ENCODE data around the gene PFDN2. TPM values are rescaled to one million over a fixed set of nuclear protein-coding genes. Genes with fewer than 3 reads are reported as not detected.

Gene PFDN2
- total RNA-seq, 2 donors from 2014 or later, result 30.3 to 38.2 TPM

DNA sequence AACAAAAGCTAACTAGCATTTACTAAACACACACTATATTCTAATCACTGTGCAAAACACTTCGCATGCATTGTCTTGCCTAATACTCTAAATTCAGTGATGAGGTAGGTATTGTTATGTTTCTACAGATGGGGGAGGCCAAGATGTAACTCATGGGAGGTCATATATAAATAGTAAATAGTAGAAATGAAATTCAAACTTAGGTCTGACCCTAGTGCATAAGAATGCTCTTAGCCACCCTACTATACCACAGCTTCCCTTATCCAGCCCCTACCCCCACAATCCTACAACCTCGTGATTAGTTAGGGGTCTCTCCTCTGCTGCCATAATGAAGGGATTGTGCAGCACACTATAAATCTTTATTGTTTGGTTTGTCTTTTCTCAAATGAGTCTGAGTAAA, 3.3 kb downstream of the PFDN2 start:
- DNase-seq (no peak), ATAC-seq (no peak)
- intact Hi-C loops (cut with DNase I, micrococcal nuclease), result no loop called here

DNA sequence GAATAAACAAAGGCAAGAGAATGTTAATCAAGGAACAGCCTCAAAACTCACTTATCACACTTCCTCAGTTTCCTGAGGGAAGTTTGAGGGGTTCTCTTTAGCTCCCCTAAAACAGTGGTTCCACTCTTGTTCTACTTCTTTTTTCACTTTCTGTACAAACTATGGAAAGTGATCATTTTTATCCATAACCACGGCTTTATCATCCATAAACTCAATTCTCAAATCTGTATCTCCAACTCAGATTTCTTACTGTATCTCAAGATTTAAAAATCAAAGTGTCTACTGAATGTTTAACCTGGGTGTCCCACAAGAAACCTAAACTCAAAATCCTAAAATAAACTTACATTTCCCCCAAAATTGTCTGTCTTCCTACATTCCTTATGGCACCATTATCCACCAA, 3.9 kb downstream of the PFDN2 start:
- no peak for ATAC-seq
- intact Hi-C loops (cut with DNase I, micrococcal nuclease), result no loop called here
- no peak for DNase-seq

DNA sequence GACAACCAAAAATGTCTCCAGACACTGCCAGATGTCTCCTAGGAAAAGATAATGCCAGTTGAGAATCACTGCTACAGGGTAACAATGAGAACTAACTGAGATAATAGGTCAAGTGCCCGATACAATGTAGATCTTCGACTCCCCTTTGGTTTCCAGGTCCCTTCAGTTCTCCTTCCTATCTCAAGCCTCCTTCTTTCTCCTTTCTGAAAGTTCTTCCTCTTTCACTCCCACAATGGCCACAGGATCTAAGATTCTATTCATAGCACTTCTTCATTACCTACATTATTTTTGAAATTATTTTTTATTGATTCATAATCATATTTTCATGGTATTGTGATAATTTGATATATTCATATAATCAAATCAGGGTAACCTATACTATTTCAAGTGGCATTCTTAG, 6.3 kb downstream of the PFDN2 start:
- DNase-seq, result no peak
- no peak for ATAC-seq
- intact Hi-C loops (cut with DNase I, micrococcal nuclease), result no loop called here

DNA sequence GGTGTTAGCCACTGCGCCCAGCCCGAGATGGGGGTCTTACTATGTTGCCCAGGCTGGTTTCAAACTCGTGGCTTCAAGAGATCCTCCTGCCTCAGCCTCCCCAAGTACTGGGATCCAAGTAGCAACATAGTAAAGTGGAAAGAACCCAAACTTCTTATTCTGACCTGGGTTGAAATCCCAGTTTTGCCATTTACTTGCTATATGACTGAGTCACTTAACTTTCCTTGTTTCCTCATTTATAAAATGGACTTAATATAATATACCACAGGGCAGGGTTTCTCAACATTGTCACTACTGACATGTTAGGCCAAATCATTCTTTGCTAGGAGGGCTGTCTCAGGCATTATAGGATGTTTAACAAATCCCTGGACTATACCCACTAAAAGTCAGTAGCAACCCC, 6.7 kb downstream of the PFDN2 start:
- DNase-seq, result no peak

DNA sequence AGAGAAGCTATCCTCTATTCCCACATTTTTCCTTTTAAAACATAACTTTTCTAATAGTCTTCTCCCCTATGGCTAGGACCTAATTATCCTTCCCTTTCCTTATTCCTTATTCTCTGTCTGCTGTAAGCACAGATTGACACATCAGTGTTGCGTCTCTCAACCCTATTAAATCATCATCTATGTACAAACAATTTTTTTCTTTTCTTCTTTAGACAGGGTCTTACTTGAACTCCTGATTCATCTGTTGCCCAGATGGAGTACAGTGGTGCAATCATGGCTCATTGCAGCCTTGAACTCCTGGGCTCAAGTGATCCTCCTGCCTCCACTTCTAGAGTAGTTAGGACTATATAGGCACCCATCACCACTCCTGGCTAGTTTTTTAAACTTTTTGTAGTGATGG, 11.4 kb downstream of the PFDN2 start:
- intact Hi-C loops (cut with DNase I, micrococcal nuclease), result no loop called here
- DNase-seq (no peak), ATAC-seq (no peak)

More for the DNA sequence above, 6.7 kb downstream of the PFDN2 start:
- no peak for ATAC-seq
- intact Hi-C loops (cut with DNase I, micrococcal nuclease), result no loop called here

DNA sequence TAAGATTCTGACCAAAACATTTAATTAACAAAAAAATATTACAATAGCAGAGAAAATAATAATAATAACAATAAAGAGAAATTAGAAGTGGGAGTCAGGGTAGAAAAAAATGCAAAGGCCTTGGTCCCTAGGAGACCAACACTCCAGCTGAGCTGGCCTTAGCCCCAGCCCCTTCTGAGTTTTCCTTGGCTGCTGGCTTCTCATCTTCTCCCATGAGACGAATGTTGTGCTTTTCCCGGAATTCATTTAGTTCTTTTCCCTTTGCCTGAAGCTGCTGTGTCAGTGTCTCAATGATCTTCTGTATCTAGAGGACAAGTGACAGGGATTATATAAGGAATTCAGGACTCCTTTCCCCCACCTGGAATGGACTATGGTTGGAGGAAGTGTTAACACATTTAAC, 17.3 kb downstream of the PFDN2 start:
- intact Hi-C loops (cut with DNase I, micrococcal nuclease), result no loop called here
- no peak for ATAC-seq

DNA sequence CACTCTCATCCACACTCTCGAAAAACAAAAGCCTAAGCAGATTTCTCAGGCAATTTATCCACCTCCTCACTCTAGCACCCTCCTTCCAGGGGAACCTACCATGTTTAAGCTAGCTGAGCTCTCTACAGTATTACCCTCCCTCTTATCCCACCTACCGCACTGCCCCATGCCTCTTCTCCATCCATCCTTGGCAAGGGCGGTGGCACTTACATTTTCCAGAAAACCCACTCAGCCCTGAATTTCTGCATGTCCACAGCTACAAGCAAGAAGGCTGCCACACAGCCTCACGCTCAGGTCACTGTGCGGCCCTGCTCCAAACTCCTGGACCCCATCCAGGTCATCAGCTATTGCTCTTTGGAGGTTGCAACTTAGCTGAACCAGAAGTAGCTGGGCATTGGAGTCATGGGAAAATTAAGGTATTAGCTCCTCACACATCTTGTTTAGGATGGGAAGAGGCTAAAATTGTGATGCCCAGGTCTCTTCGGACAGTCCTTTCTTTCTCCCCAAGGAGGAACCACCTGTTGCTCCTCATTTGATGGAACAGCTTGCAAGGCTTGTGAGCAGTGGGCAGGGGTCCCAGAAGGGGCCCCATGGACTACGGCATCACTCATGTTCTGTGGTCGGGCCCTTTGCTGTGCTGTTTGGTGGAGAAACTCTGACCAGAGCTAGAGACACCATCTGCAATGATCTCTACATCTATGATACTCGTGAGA, 18.6 kb downstream of the PFDN2 start:
- intact Hi-C loops (cut with DNase I, micrococcal nuclease), result no loop called here
- DNase-seq, result peak in 1 of 2 donors; percentile 22
- ATAC-seq, result no peak

More for the DNA sequence above, 17.3 kb downstream of the PFDN2 start:
- no peak for DNase-seq

DNA sequence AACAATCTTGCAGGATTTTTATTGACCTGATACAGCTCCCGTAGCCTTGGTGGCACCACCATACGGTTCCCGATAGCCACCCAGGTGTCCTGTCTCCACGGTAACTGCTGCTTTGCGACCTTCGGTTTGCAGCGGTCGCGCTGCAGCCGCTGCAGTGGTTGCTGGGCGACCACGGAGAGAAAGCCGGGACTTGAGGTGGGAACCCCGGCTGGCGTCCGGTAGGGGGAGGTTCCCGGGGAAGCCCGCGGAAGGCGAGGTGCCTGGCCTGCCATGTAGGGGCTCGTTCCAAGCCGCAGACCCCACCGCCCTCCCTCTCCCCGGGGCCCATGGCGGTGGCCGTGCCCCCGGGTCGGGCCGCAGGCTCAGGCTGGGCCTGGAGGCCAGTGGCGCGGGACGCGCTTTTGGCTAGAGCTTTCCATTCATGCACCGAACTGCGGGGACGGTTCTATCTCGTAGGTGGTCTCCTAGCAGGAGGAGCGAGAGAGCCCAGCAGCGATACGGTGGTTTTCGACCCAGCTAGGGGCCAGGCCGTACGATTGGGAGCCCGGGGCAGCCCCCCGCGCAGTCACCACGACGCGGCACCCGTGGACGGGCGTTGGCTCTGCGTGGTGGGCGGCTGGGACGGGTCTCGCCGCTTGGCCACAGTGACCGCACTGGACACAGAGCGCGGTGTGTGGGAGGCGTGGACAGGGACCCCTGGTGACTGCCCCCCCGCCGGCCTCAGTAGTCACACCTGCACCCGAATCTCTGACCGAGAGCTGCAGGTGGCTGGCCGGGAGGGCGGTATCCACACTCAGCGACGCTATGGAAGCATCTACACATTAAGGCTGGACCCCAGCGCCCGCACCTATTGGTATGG, 19.4 kb downstream of the PFDN2 start, which contains the start of gene KLHDC9:
KLHDC9 (plus strand) TSS at position 152 of the 859 bp plus-strand sequence; CDS start at position 327, 175 bp downstream.
- intact Hi-C loops (cut with DNase I, micrococcal nuclease), result no loop called here
- ATAC-seq (peak; percentile 96), DNase-seq (peak; percentile 89 to 95)

DNA sequence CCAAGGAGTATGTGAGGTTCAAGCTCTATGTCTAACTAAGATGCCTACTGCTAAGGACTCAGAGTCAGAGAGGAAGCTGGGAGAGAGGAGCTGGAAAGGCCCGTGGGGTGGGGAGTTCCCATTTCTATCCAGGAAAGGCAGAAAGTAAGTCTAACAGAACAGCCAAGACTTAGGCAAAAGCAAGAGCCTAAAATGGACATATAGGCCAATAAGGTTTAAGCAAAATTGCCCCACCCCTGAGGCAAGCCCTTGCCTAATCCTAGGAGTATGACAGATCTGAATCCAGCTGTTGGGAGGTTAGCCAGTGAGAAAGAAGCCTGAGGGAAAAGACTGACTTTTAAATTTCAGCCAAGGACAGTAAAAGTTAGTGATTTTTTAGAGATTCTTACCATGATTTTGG, 21.3 kb downstream of the PFDN2 start:
- no peak for ATAC-seq
- intact Hi-C loops (cut with DNase I, micrococcal nuclease), result no loop called here
- peak in 1 of 2 donors; percentile 18 for DNase-seq

DNA sequence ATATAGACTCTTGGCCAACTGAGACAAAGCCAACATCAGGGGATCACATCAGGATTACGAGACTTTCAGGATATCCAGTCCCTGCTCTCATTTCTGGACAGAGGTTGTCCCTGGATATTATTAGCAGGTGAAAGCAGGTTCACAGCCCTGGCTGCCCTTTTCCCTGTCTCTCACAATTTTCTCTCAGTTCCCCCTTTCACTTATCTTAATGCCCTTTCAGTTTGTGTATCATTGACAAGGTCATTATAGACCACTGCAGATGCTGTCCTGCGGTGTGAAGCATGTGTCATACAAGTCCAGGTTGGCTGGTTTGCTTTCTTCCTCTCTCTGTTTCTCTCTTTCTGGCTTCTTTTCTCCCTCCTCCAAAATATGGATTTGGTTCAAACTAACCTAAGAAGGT, 21.8 kb downstream of the PFDN2 start:
- ATAC-seq (no peak), DNase-seq (no peak)
- intact Hi-C loops (cut with DNase I, micrococcal nuclease), result no loop called here

DNA sequence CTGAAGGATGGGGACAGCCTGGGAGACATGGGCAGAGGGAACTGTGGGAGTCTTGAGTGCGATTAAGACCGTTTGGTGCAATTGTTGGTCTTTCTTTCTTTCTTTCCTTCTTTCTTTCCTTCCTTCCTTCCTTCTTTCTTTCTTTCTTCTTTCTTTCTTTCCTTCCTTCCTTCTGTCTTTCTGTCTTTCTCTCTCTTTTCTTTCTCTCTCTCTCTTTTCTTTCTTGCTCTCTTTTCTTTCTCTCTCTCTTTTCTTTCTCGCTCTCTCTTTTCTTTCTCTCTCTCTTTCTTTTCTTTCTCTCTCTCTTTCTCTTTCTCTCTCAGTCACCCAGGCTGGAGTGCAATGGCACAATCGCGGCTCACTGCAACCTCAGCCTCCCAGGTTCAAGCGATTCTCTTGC, 22.6 kb downstream of the PFDN2 start:
- intact Hi-C loops (cut with DNase I, micrococcal nuclease), result no loop called here
- no peak for ATAC-seq
- no peak for DNase-seq

DNA sequence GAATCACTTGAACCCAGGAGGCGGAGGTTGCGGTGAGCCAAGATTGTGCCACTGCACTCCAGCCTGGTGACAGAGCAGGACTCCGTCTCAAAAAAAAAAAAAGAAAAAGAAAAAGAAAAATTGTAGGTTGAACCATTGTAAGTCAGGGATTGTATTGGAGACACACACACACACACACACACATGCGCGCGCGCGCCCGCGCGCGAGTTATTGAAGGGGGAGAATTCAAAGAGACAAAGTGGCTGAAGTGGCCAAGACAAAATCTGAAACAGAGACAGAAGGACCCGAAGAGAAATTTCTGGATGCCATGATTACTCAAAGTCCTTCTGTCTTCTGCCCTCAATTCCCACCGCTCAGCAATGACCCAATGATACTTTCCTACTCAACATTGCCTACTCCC, 23.4 kb downstream of the PFDN2 start:
- no peak for ATAC-seq
- no peak for DNase-seq
- intact Hi-C loops (cut with DNase I, micrococcal nuclease), result no loop called here

DNA sequence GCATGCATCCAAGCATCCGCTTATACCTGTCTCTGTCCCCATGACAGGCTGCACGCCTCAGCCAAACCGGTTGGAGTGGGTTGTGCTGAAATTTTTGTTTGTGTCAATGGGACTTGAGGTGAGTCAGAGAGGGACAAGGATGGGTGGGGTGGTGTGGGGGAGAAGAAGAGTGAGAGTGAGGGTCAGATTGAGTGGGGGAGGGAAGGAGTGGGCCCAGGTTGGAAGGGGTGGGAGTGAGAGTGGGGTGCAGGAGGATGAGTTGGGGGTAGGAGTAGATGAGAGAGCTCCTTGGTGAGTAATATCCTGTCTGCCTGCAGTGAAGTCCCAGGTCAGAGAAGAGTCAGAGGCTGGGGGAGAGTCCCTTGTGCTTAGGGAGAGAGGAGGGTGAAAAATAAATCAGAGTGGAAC, 25.2 kb downstream of the PFDN2 start:
- intact Hi-C loops (cut with DNase I, micrococcal nuclease), result no loop called here
- ATAC-seq (no peak), DNase-seq (peak in 1 of 2 donors; percentile 19)

DNA sequence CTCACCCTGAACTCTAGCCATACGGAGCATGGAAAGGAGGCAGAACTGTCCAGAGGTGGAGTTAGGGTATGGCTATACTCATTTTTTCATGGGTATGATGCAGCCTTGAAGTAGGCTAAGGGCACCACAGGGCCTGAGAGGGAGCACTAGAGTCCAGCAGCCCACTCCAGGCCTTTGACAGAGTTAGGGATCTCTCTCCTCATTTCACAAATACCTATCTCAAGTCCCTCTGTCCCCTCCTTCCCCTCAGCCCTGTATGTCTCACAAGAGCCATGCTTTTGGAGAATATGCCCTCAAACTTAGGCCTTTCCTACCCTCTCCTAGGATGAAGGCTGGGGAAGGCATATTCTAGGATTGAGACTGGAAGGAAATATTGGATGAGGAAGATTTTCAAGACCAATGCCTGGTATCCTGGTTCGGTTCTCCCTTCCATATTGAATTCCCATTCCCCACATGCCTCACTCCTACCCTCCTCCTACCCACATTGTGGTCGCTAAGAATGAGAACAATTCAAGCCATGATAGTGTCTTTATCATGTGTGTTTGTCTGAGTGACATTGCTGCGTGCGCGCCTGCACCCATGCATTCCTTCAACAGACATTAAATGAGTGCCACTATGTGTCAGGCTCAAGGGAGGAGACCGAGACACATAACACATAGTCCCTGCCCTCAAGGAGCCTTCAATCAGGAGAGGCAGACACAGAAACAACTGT, 25.9 kb downstream of the PFDN2 start:
- no peak for DNase-seq
- intact Hi-C loops (cut with DNase I, micrococcal nuclease), result no loop called here

DNA sequence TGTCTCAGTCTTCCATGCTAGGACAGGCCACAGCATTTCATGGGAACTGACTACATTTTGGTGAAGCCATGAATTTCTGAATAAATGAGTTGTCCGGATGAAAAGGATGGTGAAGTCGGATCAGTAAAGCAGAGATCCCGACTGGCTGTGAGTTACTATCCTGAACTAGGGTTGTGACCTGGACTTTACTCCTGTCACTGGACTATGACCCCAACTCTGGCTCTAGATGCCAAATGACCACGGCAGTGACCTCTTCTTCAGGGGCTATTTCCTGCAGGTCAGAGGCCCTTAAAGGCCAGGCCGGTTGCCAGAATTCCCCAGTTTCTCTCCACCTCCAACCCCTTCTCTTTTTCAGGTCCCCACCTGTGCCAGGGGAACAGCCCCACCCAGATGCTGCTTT, 26.7 kb downstream of the PFDN2 start:
- ATAC-seq (no peak), DNase-seq (peak in 1 of 2 donors; percentile 10)
- intact Hi-C loops (cut with DNase I, micrococcal nuclease), result no loop called here

More for the DNA sequence above, 25.9 kb downstream of the PFDN2 start:
- no peak for ATAC-seq

DNA sequence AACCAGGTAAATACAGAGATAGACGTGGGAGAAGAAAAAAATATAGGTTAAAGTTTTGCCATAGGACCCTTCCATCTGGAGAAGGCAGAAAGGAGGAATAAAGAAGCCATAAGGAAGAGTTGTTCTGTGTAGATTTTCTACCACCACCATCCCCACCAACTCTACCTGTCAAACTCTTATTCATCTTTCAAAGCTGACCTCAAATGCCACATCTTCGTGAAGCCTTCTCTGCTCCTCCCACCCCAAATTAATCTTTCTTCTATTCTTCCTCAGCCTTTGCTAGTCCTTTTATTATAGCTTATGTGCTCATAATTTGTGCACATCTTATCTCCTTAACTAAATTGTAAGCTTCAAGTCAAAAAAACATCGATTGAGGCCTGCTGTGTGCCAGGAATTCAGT, 27.2 kb downstream of the PFDN2 start:
- ATAC-seq, result no peak
- intact Hi-C loops (cut with DNase I, micrococcal nuclease), result no loop called here

DNA sequence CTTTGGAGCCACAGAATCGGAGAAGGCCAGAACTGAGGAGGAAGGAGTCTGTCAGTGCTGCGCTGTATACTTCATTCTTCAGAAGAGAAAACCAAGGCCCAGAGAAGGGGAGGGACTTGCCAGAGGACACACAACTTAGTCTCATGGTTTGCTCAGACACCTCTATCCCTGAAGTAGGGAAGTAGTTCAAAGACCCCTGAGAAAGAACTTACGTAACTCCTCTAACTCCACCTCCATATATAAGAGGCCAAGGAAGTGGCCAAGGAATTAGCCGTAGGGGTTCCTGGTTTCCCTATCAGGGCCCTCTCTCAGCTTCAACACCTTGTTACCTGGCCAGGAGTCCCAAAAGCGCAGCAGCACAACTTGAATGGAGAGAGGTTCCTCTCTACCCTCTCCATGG, 27.9 kb downstream of the PFDN2 start:
- intact Hi-C loops (cut with DNase I, micrococcal nuclease), result no loop called here
- ATAC-seq (no peak), DNase-seq (peak in 1 of 2 donors; percentile 5)

More for the DNA sequence above, 27.2 kb downstream of the PFDN2 start:
- DNase-seq, result no peak

DNA sequence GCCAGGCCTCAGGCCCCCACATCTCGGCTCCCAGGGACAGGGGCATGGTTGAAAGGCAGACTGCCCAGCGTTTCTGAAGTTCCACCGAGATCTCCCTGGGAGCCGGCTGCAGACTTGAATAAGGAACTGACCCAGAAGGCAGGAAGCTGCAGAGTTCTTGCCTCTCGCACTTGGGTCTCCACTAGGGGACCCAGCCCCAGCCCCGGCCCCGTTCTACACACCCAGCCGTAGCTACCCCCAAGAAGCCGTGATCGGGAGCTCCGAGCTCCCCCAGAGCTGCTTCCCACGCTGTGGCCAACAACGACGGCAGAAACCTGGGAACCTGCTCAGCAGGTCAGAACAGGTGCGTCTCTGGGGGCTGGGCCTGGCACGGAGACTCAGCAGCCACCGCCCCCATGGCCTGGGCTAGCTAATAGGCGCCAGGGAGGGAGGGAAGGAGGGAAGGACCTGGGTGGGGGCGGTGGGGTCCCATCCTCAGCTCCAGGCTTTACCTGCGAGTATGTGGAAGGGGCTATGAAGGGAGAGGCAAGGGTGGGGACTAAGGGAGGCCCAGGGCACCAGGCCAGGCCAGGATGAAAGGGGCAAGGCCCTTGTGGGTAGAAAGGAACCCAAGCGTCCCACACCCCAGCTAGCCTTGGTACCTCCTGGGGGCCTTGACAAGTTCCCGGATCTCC, 28.4 kb downstream of the PFDN2 start, which contains the start of gene NECTIN4:
NECTIN4 (minus strand) TSS at position 308 of the 674 bp plus-strand sequence; CDS start at position 46, 262 bp downstream.
- DNase-seq (peak; percentile 79 to 81), ATAC-seq (peak; percentile 91)
- intact Hi-C loops (cut with DNase I, micrococcal nuclease), result no loop called here

Measured in left colon (tissue), 2 donors.